Mucosa of stomach (tissue), 1 donor: ENCODE measurements around the gene YARS1.
A peak's percentile ranks its signal among the peaks of the same experiment; 100 is the strongest.

Experiments
- H3K27me3 ChIP-seq: one replicate; pipeline ENCODE4 v1.7.0; 2013; ENCODE audit warnings: mild to moderate bottlenecking, low read length; ENCODE audit not compliant: control insufficient read depth, insufficient read depth
- H3K36me3 ChIP-seq: one replicate; pipeline ENCODE4 v1.7.0; 2013; ENCODE audit warnings: low read length; ENCODE audit not compliant: control insufficient read depth, insufficient read depth
- H3K4me1 ChIP-seq: one replicate; pipeline ENCODE4 v1.7.0; 2013; ENCODE audit warnings: mild to moderate bottlenecking, low read length; ENCODE audit not compliant: control insufficient read depth, insufficient read depth
- H3K4me3 ChIP-seq: one replicate; pipeline ENCODE4 v1.7.0; 2013; ENCODE audit warnings: low read length
- H3K9ac ChIP-seq: one replicate; pipeline ENCODE4 v1.7.0; 2013; ENCODE audit warnings: mild to moderate bottlenecking, low read length, moderate library complexity
- H3K9me3 ChIP-seq: one replicate; pipeline ENCODE4 v1.7.0; 2013; ENCODE audit warnings: mild to moderate bottlenecking, low read length, moderate library complexity; ENCODE audit not compliant: control insufficient read depth
- donor health status: Pancreatic carcinoma.

YARS1 gene

GRCh38 chr1:32773018-32773763 lies 44.0 kb downstream of the YARS1 start:
- Histone ChIP-seq H3K9ac (peak overlapping the region; percentile 4), H3K27me3 (no peaks in the 10 kb centered on the region), H3K36me3 (peaks cover 28% of the 10 kb centered on the region), H3K4me1 (peaks cover 34% of the 10 kb centered on the region), H3K4me3 (no peak overlapping the region), H3K9me3 (no peaks in the 10 kb centered on the region)

GRCh38 chr1:32772281-32773017 lies 44.7 kb downstream of the YARS1 start:
- H3K4me3 ChIP-seq = no peak overlapping the region
- H3K4me1 ChIP-seq = peaks cover 40% of the 10 kb centered on the region
- H3K9ac ChIP-seq = no peak overlapping the region
- H3K27me3 ChIP-seq = no peaks in the 10 kb centered on the region
- no peaks in the 10 kb centered on the region for H3K9me3 ChIP-seq
- peaks cover 28% of the 10 kb centered on the region for H3K36me3 ChIP-seq

- Histone ChIP-seq H3K36me3 (peaks cover 28% of the 10 kb centered on the region), H3K9me3 (no peaks in the 10 kb centered on the region), H3K9ac (no peak overlapping the region), H3K4me1 (peaks cover 47% of the 10 kb centered on the region), H3K4me3 (no peak overlapping the region), H3K27me3 (no peaks in the 10 kb centered on the region)
Observed at GRCh38 chr1:32771561-32772280, 45.4 kb downstream of the YARS1 start.

DNA sequence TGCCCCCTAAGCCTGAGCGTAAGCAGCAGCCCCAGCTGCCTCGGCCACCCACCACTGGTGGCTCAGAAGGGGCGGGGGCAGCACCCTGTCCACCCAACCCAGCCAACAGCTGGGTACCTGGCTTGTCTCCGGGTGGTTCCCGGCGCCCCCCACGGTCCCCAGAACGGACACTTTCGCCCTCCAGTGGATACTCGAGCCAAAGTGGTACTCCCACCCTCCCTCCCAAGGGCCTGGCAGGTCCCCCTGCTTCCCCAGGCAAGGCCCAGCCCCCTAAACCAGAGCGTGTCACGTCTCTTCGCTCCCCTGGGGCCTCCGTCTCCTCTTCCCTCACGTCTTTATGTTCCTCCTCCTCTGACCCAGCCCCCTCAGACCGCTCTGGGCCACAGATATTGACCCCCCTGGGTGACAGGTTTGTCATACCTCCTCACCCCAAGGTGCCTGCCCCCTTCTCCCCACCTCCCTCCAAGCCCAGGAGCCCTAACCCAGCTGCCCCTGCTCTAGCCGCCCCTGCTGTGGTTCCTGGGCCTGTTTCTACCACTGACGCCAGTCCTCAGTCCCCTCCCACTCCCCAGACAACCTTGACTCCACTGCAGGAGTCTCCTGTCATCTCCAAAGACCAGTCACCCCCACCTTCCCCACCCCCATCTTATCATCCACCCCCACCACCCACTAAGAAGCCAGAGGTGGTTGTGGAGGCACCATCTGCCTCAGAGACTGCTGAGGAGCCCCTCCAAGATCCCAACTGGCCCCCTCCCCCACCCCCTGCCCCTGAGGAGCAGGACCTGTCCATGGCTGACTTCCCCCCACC lies 46.2 kb downstream of the YARS1 start:
- Histone ChIP-seq H3K4me1 (peaks cover 55% of the 10 kb centered on the region), H3K27me3 (no peaks in the 10 kb centered on the region), H3K36me3 (peaks cover 28% of the 10 kb centered on the region)

GRCh38 chr1:32770221-32770731 lies 46.9 kb downstream of the YARS1 start:
- Histone ChIP-seq H3K36me3 (peaks cover 23% of the 10 kb centered on the region), H3K9ac (no peak overlapping the region), H3K4me3 (no peak overlapping the region), H3K9me3 (no peaks in the 10 kb centered on the region), H3K4me1 (peaks cover 56% of the 10 kb centered on the region), H3K27me3 (no peaks in the 10 kb centered on the region)

More for the DNA sequence above, 46.2 kb downstream of the YARS1 start:
- no peak overlapping the region for H3K9ac ChIP-seq
- no peaks in the 10 kb centered on the region for H3K9me3 ChIP-seq
- H3K4me3 ChIP-seq = no peak overlapping the region

- Histone ChIP-seq H3K27me3 (no peaks in the 10 kb centered on the region), H3K36me3 (peaks cover 18% of the 10 kb centered on the region), H3K9me3 (no peaks in the 10 kb centered on the region), H3K4me3 (no peak overlapping the region), H3K4me1 (peaks cover 56% of the 10 kb centered on the region), H3K9ac (no peak overlapping the region)
Observed at GRCh38 chr1:32769524-32770220, 47.5 kb downstream of the YARS1 start.

- H3K4me1 ChIP-seq = peaks cover 51% of the 10 kb centered on the region
- no peaks in the 10 kb centered on the region for H3K27me3 ChIP-seq
- peaks cover 12% of the 10 kb centered on the region for H3K36me3 ChIP-seq
- no peak overlapping the region for H3K4me3 ChIP-seq
- no peaks in the 10 kb centered on the region for H3K9me3 ChIP-seq
- H3K9ac ChIP-seq = no peak overlapping the region
Observed at GRCh38 chr1:32768110-32768850, 48.9 kb downstream of the YARS1 start.

- peaks cover 51% of the 10 kb centered on the region for H3K4me1 ChIP-seq
- no peaks in the 10 kb centered on the region for H3K27me3 ChIP-seq
- H3K36me3 ChIP-seq = peaks cover 5% of the 10 kb centered on the region
- no peak overlapping the region for H3K9ac ChIP-seq
- H3K4me3 ChIP-seq = no peak overlapping the region
- H3K9me3 ChIP-seq = no peaks in the 10 kb centered on the region
Observed at GRCh38 chr1:32767641-32768040, 49.5 kb downstream of the YARS1 start.

- H3K9me3 ChIP-seq = no peaks in the 10 kb centered on the region
- H3K36me3 ChIP-seq = peaks cover 4% of the 10 kb centered on the region
- H3K4me1 ChIP-seq = peaks cover 50% of the 10 kb centered on the region
- H3K27me3 ChIP-seq = no peaks in the 10 kb centered on the region
- H3K4me3 ChIP-seq = no peak overlapping the region
- H3K9ac ChIP-seq = peak overlapping the region; percentile 50
Observed at GRCh38 chr1:32767156-32767555, 50.0 kb downstream of the YARS1 start.

GRCh38 chr1:32766328-32766972 lies 50.7 kb downstream of the YARS1 start:
- H3K36me3 ChIP-seq = peaks cover 4% of the 10 kb centered on the region
- H3K9ac ChIP-seq = peak overlapping the region; percentile 50
- peaks cover 51% of the 10 kb centered on the region for H3K4me1 ChIP-seq
- H3K9me3 ChIP-seq = no peaks in the 10 kb centered on the region
- no peaks in the 10 kb centered on the region for H3K27me3 ChIP-seq
- no peak overlapping the region for H3K4me3 ChIP-seq
